IMR-90 (cell line): Measurements from ENCODE around the gene N4BP2L1. TPM values are rescaled to one million over a fixed set of nuclear protein-coding genes. Genes with fewer than 3 reads are reported as not detected.

ENCODE experiments used
- ATAC-seq: fragments of 200-7000 bp; cut with Tn5 transposase; 2 replicates; pipeline ENCODE4 v1.9.1; 2020; ENCODE audit warnings: low read depth, mild to moderate bottlenecking, moderate library complexity
- BruUV-seq: library from RNA; stranded (reverse); fragments of 400-500 nt; replicated peaks from 2 replicates; lab custom pipeline; 2021; lab: Mats Ljungman, UMichigan
- CTCF ChIA-PET: fragments of 300-600 bp; formaldehyde crosslinking; extraction: SDS; loops from one replicate; lab custom pipeline; 2021; ENCODE audit warnings: antibody characterized with exemption; lab: Yijun Ruan, JAX
- POLR2A ChIA-PET: fragments of 300-600 bp; sonication (Branson Sonifier 250); formaldehyde crosslinking; loops from one replicate; lab custom pipeline; 2022; ENCODE audit warnings: antibody characterized with exemption; ENCODE audit not compliant: unreplicated experiment; lab: Charles Lee
- DNase-seq: peaks from one replicate; pipeline ENCODE4 v3.0.0; 2013
- H2AFZ ChIP-seq: replicated peaks from 2 replicates; pipeline ENCODE3; 2013; ENCODE audit warnings: low read length, mild to moderate bottlenecking; ENCODE audit not compliant: poor library complexity
- H2AK5ac ChIP-seq: 2 replicates; pipeline ENCODE4 v1.6.1; 2013; ENCODE audit warnings: low read depth, low read length, inconsistent platforms
- H2AK9ac ChIP-seq: replicated peaks from 2 replicates; pipeline ENCODE3; 2013; ENCODE audit warnings: mild to moderate bottlenecking, low read depth, low read length, moderate library complexity; ENCODE audit not compliant: poor library complexity
- H2BK120ac ChIP-seq: 2 replicates; pipeline ENCODE4 v1.6.1; 2013; ENCODE audit warnings: low read depth, low read length, inconsistent platforms
- H2BK15ac ChIP-seq: 3 replicates; pipeline ENCODE4 v1.6.1; 2013; ENCODE audit warnings: low read depth, low read length, inconsistent platforms
- H2BK20ac ChIP-seq: 2 replicates; pipeline ENCODE4 v1.6.1; 2013; ENCODE audit warnings: low read depth, mild to moderate bottlenecking, inconsistent platforms, low read length, moderate library complexity
- H2BK5ac ChIP-seq: 2 replicates; pipeline ENCODE4 v1.6.1; 2013; ENCODE audit warnings: mild to moderate bottlenecking, low read depth, low read length, inconsistent platforms; ENCODE audit not compliant: poor library complexity, severe bottlenecking
- H3K14ac ChIP-seq: replicated peaks from 2 replicates; pipeline ENCODE4 v1.6.1; 2013; ENCODE audit warnings: low read depth, low read length, inconsistent platforms
- H3K18ac ChIP-seq: 2 replicates; pipeline ENCODE4 v1.6.1; 2013; ENCODE audit warnings: low read depth, low read length, control low read depth
- H3K23ac ChIP-seq: 2 replicates; pipeline ENCODE4 v1.6.1; 2013; ENCODE audit warnings: low read depth, low read length, inconsistent platforms
- H3K27ac ChIP-seq: 2 replicates; pipeline ENCODE4 v1.5.1; 2013; ENCODE audit warnings: mild to moderate bottlenecking, control low read depth, low read length; ENCODE audit not compliant: insufficient read depth
- H3K27me3 ChIP-seq: 2 replicates; pipeline ENCODE4 v1.6.1; 2013; ENCODE audit warnings: low read length; ENCODE audit not compliant: control insufficient read depth, insufficient read depth
- H3K36me3 ChIP-seq: 2 replicates; pipeline ENCODE4 v1.6.1; 2013; ENCODE audit warnings: low read length, mixed read lengths; ENCODE audit not compliant: control insufficient read depth, insufficient read depth
- H3K4ac ChIP-seq: 2 replicates; pipeline ENCODE4 v1.6.1; 2013; ENCODE audit warnings: low read depth, low read length, inconsistent platforms
- H3K4me1 ChIP-seq: 2 replicates; pipeline ENCODE4 v1.6.1; 2013; ENCODE audit warnings: low read length, mixed read lengths; ENCODE audit not compliant: control insufficient read depth, insufficient read depth
- H3K4me2 ChIP-seq: 2 replicates; pipeline ENCODE4 v1.6.1; 2013; ENCODE audit warnings: low read depth, mild to moderate bottlenecking, control low read depth, low read length, moderate library complexity
- H3K4me3 ChIP-seq: 2 replicates; pipeline ENCODE4 v1.5.1; 2013; ENCODE audit warnings: low read depth, mild to moderate bottlenecking, control low read depth, low read length, moderate library complexity; ENCODE audit not compliant: insufficient read depth
- H3K56ac ChIP-seq: 2 replicates; pipeline ENCODE4 v1.6.1; 2013; ENCODE audit warnings: low read length, inconsistent platforms; ENCODE audit not compliant: insufficient read depth; ENCODE audit errors: extremely low read depth
- H3K79me1 ChIP-seq, 2 experiments: 2 replicates each; pipeline ENCODE4 v1.6.1; 2013; ENCODE audit warnings: low read length in 2 of 2, inconsistent platforms in 1 of 2, low read depth in 1 of 2
- H3K9ac ChIP-seq: 2 replicates; pipeline ENCODE4 v1.6.1; 2013; ENCODE audit warnings: low read depth, low read length, control low read depth
- H3K9me1 ChIP-seq: 2 replicates; pipeline ENCODE4 v1.6.1; 2013; ENCODE audit warnings: low read length, inconsistent platforms; ENCODE audit not compliant: insufficient read depth
- H3K9me3 ChIP-seq: 2 replicates; pipeline ENCODE4 v1.6.1; 2013; ENCODE audit warnings: low read length; ENCODE audit not compliant: control insufficient read depth, insufficient read depth
- H4K20me1 ChIP-seq: 2 replicates; pipeline ENCODE4 v1.6.1; 2013; ENCODE audit warnings: low read length, inconsistent platforms; ENCODE audit not compliant: insufficient read depth
- H4K5ac ChIP-seq: 2 replicates; pipeline ENCODE4 v1.6.1; 2013; ENCODE audit warnings: mild to moderate bottlenecking, low read depth, low read length, control low read depth
- H4K8ac ChIP-seq, 2 experiments: 2 replicates each; pipeline ENCODE4 v1.6.1; 2013; ENCODE audit warnings: low read depth in 2 of 2, low read length in 2 of 2, control low read depth in 1 of 2, inconsistent platforms in 1 of 2
- H4K91ac ChIP-seq: 2 replicates; pipeline ENCODE4 v1.6.1; 2013; ENCODE audit warnings: low read depth, low read length, inconsistent platforms; ENCODE audit not compliant: insufficient read depth
- BHLHE40 ChIP-seq: fragments of 150-350 bp; IDR thresholded peaks from 2 replicates; pipeline ENCODE4 v1.6.1; 2016; ENCODE audit warnings: mild to moderate bottlenecking, low read depth, low read length
- CHD1 ChIP-seq: IDR thresholded peaks from 2 replicates; pipeline ENCODE4 v1.6.1; 2012; ENCODE audit warnings: low read depth, low read length, improper control_type of control experiment
- MAFK ChIP-seq: IDR thresholded peaks from 2 replicates; pipeline ENCODE4 v1.6.1; 2012; ENCODE audit warnings: low read depth, low read length, improper control_type of control experiment
- NFE2L2 ChIP-seq: fragments of 150-350 bp; IDR thresholded peaks from 2 replicates; pipeline ENCODE4 v1.6.1; 2016; ENCODE audit warnings: low read depth, mild to moderate bottlenecking, low read length
- POLR2A ChIP-seq: IDR thresholded peaks from 2 replicates; pipeline ENCODE4 v1.6.1; 2012; ENCODE audit warnings: mild to moderate bottlenecking, low read depth, low read length
- RFX5 ChIP-seq: IDR thresholded peaks from 2 replicates; pipeline ENCODE4 v1.8.0; 2012; ENCODE audit warnings: low read depth, mild to moderate bottlenecking, low read length, moderate library complexity
- WGBS, 2 experiments: methylation state at CpG; one replicate each; pipeline versions ENCODE4 v1.1.5 to v1.1.7; 2013; ENCODE audit warnings: missing lambda C conversion rate in 2 of 2; ENCODE audit not compliant: insufficient read length in 1 of 2; ENCODE audit errors: extremely low coverage in 2 of 2; 5-methylcytosine and 5-hydroxymethylcytosine counted together
- dilution Hi-C: fragments of 300-500 bp; cut with HindIII; formaldehyde crosslinking; loops from one replicate; pipeline ENCODE4 v1.14.3; 2018; ENCODE audit warnings: low sequenced_read_pairs; ENCODE audit not compliant: unreplicated experiment
- in situ Hi-C: fragments of 300-500 bp; cut with MboI; formaldehyde crosslinking; loops from 3 replicates; pipeline ENCODE4 v1.14.3; 2019; ENCODE audit warnings: low sequenced_read_pairs, inconsistent platforms, mixed read lengths
- intact Hi-C: fragments of 100-400 bp; cut with micrococcal nuclease; formaldehyde crosslinking; loops from 2 replicates; pipeline ENCODE4 v1.10.0; 2022
- polyA plus RNA-seq, 3 experiments: library from polyadenylated mRNA; depleted of rRNA; stranded (reverse); fragments of >200 nt; gene quantifications; 2 replicates each; pipeline ENCODE4 v1.2.3, GENCODE V29; 2012; ENCODE audit warnings: low replicate concordance in 1 of 3
- total RNA-seq: library from RNA; depleted of rRNA; stranded (reverse); fragments of >200 nt; gene quantifications from 2 replicates; pipeline ENCODE4 v1.2.3, GENCODE V29; 2012
- TF ChIP-seq, protein P1 (sequence below): fragments of 150-350 bp; IDR thresholded peaks from 2 replicates; pipeline ENCODE4 v1.6.1; 2017; ENCODE audit warnings: mild to moderate bottlenecking, antibody characterized with exemption, low read length, low read depth

Gene N4BP2L1
- total and polyA plus RNA-seq, 2 of the 4 experiments (the other 2 are of a cell fraction): 0.18 to 0.46 TPM

DNA sequence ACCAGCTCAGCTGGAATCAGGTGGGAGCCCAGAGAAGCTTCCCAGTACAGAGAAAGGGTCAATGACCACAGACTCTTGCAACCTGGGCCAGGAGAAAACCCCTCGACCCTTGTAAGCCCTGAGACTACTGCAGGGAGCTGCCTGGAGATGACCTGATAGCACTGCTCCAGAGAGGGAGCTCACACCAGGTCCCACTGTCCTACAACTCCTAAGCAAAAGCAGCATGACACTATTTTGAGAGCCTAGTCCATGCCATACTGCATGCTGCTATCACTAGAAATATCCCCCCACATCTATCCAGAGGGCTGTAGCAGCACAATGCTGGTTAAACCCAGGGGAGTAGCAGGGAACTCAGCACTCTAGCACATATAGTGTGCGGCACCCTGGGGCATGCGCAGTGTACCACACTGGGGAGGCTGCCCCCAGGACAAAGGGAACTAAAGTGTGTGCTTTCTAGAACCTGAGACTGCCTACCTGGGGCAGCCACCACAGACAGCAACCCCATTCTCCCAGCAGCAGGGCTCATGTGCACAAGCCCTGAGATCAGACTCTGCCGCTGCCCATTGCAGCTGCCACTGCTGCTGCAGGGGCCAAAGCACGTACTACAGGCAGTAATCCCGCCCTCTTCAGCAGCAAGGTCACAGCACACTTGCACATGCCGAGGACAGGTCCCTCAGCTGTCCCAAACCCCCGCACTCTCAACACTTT is 27.1 kb upstream of the N4BP2L1 start:
- Histone ChIP-seq H3K4ac (no peak overlapping the region), H4K91ac (no peak overlapping the region), H3K9me3 (peaks cover 15% of the 10 kb centered on the region), H3K9me1 (no peaks in the 10 kb centered on the region), H4K20me1 (no peaks in the 10 kb centered on the region), H4K8ac (no peak overlapping the region), H3K4me1 (no peaks in the 10 kb centered on the region), H3K14ac (no peak overlapping the region), H3K4me3 (no peak overlapping the region), H2AFZ (no peak overlapping the region), H3K18ac (no peak overlapping the region), H3K27me3 (no peaks in the 10 kb centered on the region), H3K4me2 (no peak overlapping the region), H4K5ac (no peak overlapping the region), H3K23ac (no peak overlapping the region), H3K56ac (no peak overlapping the region), H2BK20ac (no peak overlapping the region), H3K36me3 (no peaks in the 10 kb centered on the region), H2AK9ac (peak overlapping the region; percentile 14), H2BK15ac (no peak overlapping the region), H2AK5ac (no peak overlapping the region), H2BK5ac (no peak overlapping the region), H2BK120ac (no peak overlapping the region), H3K79me1 (0 out of 4 replicates have a peak, but pooled peaks cover 0 to 3% of the 10 kb centered on the region in 2 experiments), H3K9ac (no peak overlapping the region), H3K27ac (no peak overlapping the region)
- CTCF ChIA-PET: no interaction called here
- intact Hi-C loops (no loop called here), dilution Hi-C loops (no loop called here), in situ Hi-C loops (no loop called here)
- BruUV-seq: no TSS peak
- POLR2A ChIA-PET: no interaction called here
- ATAC-seq: no peak
- no peak for DNase-seq
- 100% methylated on average over 1 of the region's 8 CpGs; no CpG with 5 or more reads in 1 of the 2 experiments for WGBS, 2 experiments
- TF ChIP-seq CHD1 (no peak), POLR2A (no peak), BHLHE40 (no peak), RFX5 (no peak), MAFK (no peak), NFE2L2 (no peak)
- TF ChIP-seq, protein P1, sequence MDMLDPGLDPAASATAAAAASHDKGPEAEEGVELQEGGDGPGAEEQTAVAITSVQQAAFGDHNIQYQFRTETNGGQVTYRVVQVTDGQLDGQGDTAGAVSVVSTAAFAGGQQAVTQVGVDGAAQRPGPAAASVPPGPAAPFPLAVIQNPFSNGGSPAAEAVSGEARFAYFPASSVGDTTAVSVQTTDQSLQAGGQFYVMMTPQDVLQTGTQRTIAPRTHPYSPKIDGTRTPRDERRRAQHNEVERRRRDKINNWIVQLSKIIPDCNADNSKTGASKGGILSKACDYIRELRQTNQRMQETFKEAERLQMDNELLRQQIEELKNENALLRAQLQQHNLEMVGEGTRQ: no peak
